NK-92 (cell line): ENCODE results near the gene PIGH.
"Not testable (repeated sequence)": the region's sequence is repeated elsewhere in the genome, so short reads cannot be mapped to it uniquely, and the experiment has no call there.

Experiments
- DNase-seq: peaks from one replicate; lab custom pipeline; 2025; ENCODE audit not compliant: unreplicated experiment; lab: John Stamatoyannopoulos, UW

Gene PIGH

GRCh38 chr14:67609642-67610310 is 9.7 kb upstream of the PIGH start:
- no peak for DNase-seq

- DNase-seq: no peak
These were observed 7.6 kb upstream of the PIGH start for GRCh38 chr14:67607646-67608045.

DNA sequence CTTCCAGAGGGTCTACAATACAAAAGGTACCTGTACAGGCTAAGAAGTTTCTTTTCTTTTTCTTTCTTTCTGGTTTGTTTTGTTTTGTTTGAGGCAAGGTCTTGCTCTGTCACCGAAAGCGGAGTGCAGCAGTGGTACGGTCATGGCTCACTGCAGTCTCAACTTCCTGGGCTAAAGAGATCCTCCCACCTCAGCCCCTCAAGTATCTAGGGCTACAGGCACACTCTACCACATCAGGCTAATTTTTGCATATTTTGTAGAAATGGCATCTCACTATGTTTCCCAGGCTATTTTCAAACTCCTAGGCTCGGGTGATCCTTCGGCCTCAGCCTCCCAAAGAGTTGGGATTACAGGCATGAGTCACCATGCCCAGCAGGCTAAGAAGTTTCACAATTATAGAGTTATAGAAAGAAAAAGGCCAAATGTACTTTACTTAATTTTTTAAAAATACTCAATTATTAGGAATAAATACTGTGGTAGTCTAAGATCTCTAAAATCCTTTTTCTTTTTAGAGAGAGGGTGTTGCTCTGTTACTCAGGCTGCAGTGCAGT is 3.0 kb upstream of the PIGH start:
- DNase-seq: no peak

DNA sequence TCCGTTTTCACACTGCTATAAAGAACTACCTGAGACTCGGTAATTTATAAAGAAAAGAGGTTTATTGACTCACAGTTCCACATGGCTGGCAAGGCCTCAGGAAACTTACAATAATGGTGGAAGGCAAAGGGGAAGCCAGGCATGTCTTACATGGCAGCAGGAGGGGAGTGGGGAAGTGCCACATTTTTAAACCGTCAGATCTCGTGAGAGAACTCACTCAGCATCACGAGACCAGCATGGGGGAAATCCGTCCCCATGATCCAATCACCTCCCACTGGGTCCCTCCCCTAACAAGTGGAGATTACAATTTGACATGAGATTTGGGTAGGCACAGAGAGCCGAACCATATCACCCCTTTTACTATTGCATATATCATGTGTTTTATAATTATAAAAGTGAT is 2.0 kb upstream of the PIGH start:
- no peak for DNase-seq

GRCh38 chr14:67600562-67600974 is 500 bp upstream of the PIGH start:
- DNase-seq: not testable (repeated sequence)

DNA sequence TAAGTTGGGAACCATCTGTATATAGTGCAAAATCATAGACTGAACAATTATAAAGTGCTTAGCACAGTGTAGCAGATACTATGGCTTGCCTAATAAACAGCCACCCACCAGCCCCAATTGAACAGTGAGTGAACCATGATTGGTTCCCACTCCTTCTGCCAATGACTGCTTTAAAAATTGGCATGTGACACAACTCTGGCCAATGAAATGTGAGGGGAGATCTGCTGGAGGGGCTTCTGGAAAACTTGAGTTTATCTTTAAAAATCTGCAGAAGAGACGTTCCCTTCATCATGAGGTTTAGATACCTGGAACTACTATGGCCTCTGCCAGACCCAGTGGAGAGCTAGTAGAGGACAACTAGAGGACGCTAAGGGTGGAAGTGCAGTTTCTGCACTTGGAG is 4.7 kb downstream of the PIGH start:
- no peak for DNase-seq

DNA sequence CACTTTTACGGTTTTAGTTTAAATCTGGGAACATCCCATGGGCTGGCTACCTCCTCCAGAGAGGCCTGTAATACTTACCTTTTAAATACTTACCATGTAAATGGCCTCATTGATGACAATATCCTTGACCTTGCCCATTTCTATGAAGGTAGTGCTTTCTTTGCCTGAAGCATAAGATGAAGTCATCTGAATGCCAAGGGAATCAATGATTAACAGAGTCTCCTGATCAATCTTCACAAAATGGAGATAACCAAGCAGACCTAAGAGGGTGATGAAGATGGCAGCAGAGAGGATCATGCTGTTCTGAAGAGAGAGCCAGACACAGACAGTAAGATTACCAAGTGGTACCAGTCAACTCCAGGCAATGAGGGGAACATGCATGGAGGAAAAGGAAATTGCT is 6.4 kb downstream of the PIGH start:
- DNase-seq: not testable (repeated sequence)

DNA sequence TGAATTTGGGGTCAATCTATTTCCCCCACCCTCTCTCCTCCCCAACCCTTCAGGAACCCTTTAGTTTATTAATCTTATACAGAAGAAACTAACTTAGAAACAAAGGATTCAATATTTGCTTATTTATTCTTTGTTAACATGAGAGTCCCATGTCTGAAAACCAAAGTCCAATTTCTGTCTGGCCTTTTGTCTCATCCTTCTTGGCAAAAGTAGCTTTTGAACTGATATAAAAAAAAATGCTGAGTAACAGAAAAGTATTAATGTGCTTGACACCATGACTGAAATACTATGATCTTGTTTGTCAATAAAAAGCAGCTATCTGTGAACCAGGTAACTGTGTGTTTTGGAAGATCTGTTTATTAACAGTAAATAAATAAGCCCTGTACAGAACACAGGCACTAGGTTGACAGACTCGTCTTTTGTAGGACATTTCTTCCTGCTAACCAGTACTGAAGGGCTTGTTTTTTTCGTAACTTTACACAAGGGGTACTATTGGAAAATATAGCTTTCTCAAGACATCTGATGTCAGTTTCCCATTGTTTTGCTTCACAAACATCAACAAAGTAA is 10.8 kb downstream of the PIGH start:
- DNase-seq: no peak

GRCh38 chr14:67586369-67586768 is 13.7 kb downstream of the PIGH start:
- no peak for DNase-seq

DNA sequence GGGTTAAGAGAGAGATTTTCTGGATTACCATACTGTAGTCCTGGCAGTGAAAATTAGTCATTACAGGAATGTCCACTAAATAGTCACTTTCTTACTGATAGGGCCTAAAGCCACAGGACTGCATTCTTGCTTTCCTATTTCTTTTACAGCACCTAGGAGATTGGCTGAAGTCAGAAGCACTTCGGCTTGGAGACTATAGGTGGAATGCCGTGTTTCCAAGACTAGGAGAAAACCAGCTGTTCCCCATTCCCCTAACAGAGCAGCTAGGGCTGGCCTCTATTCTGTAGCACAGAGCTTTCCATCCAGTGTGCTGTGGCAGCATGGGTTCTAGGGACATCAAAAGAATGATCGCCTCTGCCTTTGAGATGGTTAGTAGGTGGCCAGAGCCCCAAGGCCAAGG is 15.1 kb downstream of the PIGH start:
- DNase-seq: no peak

DNA sequence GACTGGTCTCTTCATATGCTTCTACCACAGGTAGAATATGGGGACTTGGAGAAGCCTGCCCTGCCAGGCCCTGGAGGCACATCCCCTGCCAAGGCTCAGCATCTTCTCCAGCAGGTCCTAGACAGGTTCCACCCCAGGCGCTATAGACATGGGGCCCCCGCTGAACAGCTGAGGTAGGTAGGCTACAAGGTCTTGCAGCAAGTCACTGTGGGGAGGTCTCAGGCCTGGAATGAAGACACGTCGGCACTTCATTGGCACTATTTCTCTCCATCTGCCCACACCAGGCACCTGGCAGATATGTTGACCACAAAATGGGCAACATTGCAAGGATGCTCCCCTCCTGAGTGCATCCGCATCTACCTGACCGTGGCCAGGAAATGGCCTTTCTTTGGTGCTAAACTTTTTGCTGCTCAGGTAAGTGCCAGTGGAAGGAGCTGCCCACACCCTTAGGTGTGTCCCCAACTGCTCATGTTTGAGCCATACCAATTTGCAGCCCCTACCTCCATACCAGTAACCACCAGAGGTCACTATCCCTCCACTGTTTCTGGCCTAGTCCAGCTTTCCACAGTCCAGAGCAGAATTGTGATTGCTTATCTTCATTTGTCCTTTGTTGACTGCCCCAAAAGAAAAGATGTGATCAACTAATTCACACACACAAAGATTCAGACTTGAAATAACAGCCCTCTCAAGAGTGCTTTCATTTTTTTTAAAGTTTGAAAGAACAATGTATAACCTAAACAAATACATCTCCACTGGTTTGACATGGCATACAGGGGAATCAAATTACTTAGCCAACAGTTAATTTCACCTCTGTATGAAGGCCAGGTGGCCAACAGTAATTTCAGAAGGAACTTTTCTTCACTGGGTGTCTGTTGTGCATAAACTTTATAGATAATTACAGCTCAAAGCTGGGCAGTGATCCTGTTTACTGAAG is 16.1 kb downstream of the PIGH start:
- DNase-seq: no peak

DNA sequence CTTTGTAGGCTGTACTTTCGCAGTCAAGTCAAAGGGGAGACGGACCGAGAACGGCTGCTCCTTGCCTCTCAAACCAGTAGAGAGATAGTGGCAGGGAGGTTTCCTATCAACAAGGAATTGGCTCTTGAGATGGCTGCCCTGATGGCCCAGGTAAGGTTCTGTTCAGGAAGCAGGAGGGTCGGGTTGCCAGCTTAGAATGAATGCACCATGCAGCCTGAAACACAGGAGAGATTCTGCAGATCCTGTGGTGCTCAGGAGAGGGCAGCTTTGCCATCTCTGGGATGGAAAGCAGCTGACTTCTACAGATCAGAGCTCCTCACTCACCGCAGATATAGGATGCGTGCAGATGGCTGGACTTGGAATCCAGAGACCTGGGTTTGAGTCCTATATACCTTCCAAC is 18.0 kb downstream of the PIGH start:
- no peak for DNase-seq

- DNase-seq: no peak
These were observed 18.4 kb downstream of the PIGH start for GRCh38 chr14:67581643-67582042.

DNA sequence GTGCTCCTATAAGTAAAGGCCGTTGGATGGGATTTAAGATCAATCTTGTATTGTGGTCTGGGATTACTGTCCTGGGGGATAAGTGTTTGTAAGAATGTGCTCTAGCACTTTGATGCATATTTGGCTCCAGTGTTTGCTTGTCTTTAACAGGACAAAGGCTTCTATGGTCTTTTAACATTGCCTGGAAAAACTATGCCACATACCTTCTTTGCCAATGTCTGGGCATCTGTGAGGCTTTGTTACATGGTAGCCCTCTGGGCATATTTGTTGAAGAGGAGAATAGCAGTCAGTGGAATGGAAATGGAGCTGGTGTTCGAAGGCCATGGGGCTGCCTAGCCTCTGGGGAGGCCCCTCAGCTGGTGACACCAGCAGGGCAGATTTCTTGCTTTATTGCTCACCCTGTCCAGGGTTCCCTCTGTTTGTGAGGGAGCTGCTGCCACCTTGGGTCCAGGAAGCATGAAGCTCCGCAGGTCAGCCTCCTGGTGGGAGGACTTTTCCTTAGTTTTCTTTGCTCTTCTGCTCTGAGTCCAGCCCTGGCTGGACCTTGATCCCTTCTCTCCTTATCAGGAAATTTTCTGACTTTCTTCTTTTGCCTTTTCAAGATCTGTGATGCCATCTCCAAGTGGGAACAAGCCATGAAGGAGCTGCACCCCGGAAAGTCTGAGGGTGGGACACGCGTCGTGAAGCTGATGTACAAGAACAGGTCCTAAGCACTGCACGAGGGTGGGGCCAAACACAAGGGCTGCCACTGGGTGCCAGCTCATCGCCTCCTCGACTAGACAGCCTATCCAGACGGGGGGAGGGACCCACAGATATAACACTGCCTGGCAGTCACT is 19.5 kb downstream of the PIGH start:
- DNase-seq: no peak

DNA sequence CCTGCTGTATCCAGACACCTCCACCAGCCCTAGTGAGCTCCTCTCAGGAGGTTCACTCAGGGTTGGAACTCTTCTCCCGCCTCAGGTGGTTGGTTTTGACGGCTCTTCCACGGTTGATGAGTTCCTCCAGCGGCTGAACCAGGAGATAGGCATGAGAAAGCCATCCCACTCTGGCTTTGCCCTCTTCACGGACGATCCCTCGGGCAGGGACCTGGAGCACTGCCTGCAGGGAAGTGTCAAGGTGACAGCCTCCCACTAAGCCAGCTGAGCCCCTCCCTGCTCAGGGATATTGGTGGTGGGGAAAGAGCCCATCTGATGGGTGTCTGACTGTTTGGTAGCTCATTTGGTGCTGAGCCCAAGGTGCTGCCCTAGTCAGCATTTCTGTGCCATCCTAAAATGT is 20.4 kb downstream of the PIGH start:
- DNase-seq: no peak

DNA sequence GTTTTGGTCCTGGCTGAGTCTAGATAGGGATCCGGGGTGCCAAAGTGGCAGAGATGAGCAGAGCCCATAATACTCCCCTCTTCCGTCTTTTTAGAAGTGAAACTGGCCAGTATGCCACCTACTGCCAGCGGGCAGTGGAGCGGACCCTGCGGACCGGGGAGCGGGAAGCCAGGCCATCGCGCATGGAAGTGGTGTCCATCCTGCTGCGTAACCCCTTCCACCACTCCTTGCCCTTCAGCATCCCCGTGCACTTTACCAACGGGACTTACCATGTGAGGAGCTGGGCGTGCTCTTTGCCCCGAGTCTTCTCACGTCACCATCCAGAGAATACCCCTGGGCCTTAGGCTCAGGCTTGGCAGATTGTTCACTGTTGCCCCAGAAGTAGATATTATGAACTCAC is 21.0 kb downstream of the PIGH start:
- DNase-seq: no peak

- DNase-seq: no peak
These were observed 21.9 kb downstream of the PIGH start for GRCh38 chr14:67577909-67578749.

- no peak for DNase-seq
These were observed 22.8 kb downstream of the PIGH start for GRCh38 chr14:67577181-67577808.

GRCh38 chr14:67576216-67576955 is 23.7 kb downstream of the PIGH start:
- DNase-seq: no peak
